GM12864 (cell line): Measurements from ENCODE around the gene MLH3.

Experiments
- DNase-seq: peaks from one replicate; pipeline ENCODE4 v3.0.0-alpha.2; 2011; ENCODE audit warnings: low read depth
- H3K4me3 ChIP-seq: 2 replicates; pipeline ENCODE4 v1.5.1; 2011; ENCODE audit warnings: mild to moderate bottlenecking, low read depth, low read length, control low read depth
- CTCF ChIP-seq: IDR thresholded peaks from 2 replicates; pipeline ENCODE4 v1.5.1; 2011; ENCODE audit warnings: low read depth, mild to moderate bottlenecking, moderate library complexity, low read length, control low read depth, inconsistent platforms; ENCODE audit errors: missing control alignments

MLH3 gene

DNA sequence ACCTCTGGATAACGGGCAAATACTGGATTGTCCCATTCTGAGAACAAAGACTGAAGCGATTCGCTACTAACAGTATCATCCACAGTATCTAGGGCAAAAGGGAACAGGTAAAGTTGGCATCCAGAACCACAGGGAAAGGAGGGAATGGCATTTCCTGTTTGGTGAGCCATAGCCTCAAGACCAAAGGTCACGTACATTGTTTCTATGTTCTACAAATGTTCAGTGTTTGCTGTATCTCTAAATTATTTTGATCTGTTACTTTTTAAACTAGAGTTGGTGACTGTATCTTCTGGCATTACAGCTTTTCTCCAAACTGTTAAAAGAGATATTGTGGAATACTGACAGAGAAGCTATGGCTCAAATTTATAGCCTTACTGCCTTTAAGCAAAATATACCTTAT is 9.7 kb downstream of the MLH3 start:
- no peak for DNase-seq
- no peak for TF ChIP-seq CTCF
- no peak overlapping the region for H3K4me3 ChIP-seq

GRCh38 chr14:75040959-75041358 is 10.3 kb downstream of the MLH3 start:
- no peak overlapping the region for H3K4me3 ChIP-seq
- no peak for DNase-seq
- no peak for TF ChIP-seq CTCF

DNA sequence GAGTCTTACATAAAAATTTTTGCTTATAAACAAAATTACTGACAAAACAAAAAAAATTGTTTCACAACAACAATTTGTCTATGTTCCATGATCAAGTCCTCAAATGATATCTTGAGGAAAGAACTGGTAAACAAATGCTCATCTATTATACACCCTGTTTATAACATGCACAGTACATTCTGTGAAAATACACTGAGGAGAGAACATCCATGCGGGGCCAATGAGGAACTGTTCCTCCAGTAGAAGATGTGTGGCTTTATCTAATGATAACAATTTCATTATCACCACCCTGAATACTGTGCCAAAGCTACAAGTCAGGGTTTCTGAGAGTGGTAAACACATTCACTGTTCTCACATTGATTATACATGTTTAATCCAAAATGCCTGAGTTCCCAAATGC is 10.8 kb downstream of the MLH3 start:
- no peak overlapping the region for H3K4me3 ChIP-seq
- no peak for DNase-seq
- no peak for TF ChIP-seq CTCF

DNA sequence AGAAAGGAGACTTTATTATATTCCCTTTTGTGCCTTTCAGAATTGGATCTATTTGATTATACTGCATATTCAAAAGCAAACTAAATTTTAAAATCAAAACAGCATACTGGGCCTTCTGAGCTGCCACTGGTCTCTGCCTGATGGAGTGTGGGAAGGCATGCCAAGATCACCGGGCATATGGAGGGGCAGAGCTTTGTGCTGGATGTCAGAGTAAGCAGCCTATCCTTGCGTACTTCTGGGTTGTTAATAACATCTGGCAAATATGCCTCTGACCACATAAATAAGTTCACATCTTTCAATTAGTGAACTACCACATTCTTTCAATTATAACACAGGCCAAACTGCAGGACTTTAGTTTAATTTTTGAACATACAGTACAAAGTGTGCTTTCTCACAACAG is 18.3 kb downstream of the MLH3 start:
- no peak overlapping the region for H3K4me3 ChIP-seq
- no peak for TF ChIP-seq CTCF
- no peak for DNase-seq

GRCh38 chr14:75030147-75030546 is 21.1 kb downstream of the MLH3 start:
- no peak for DNase-seq
- no peak overlapping the region for H3K4me3 ChIP-seq
- TF ChIP-seq CTCF: no peak

DNA sequence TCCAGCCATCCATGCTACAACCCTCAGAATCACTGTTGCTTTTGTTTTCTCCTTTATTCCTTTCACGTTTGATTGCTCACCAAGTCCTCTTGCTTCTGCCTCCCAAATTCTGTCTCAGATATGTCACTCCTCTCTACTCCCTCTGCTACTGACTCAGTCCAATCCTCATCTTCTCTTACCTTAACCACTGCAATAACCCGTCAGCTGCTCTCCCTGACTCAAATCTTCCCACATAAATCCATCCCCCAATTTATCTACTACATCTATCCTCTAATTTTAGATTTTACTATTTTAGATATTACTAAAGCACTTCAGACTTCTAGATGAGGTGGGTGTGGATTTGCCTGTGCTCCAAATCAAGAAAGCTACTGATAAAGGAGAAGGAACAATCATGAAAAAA is 25.4 kb downstream of the MLH3 start:
- DNase-seq: no peak
- H3K4me3 ChIP-seq: no peak overlapping the region
- no peak for TF ChIP-seq CTCF

DNA sequence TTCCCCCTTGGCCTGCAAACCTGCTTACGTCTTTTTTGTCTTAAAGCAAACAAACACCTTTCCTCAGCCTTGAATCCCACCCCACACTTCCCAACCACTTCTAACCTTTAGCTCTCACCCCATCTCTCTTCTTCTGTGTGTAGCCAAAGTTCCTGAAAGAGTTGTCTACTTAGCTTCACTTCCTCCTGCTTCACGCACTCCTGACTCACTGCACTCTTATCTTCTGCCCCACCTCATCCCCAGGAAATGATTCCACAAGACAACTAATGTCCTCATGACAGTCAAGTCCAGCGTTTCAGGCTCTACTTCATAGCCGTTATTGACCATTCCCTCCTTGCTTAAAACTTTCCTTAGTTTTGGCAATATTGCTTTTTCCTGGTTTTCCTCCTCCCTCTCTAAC is 26.2 kb downstream of the MLH3 start:
- TF ChIP-seq CTCF: no peak
- no peak for DNase-seq
- H3K4me3 ChIP-seq: no peak overlapping the region
